Panc1 (cell line): ENCODE data around the gene USP15.

ENCODE experiments used
- POLR2AphosphoS5 ChIP-seq: IDR thresholded peaks from 2 replicates; pipeline ENCODE4 v1.6.1; 2012; ENCODE audit warnings: mild to moderate bottlenecking, low read depth, low read length, moderate library complexity
- SIN3A ChIP-seq: IDR thresholded peaks from 2 replicates; pipeline ENCODE4 v1.6.1; 2012; ENCODE audit warnings: low read depth, mild to moderate bottlenecking, low read length, moderate library complexity, borderline replicate concordance; ENCODE audit not compliant: insufficient read depth
- TCF7L2 ChIP-seq: IDR thresholded peaks from 2 replicates; pipeline ENCODE4 v1.6.1; 2011; ENCODE audit warnings: mild to moderate bottlenecking, low read depth, low read length, inconsistent platforms
- TF ChIP-seq, protein P1 (sequence below): fragments of 450-650 bp; IDR thresholded peaks from 2 replicates; pipeline ENCODE4 v1.5.1; 2017; ENCODE audit warnings: mild to moderate bottlenecking
- TF ChIP-seq, protein P2 (sequence below), 2 experiments: IDR thresholded peaks; 2 replicates each; pipeline ENCODE4 v1.6.1; 2011 to 2012; ENCODE audit warnings: low read depth in 2 of 2, control low read depth in 1 of 2, low read length in 1 of 2, mild to moderate bottlenecking in 1 of 2, moderate library complexity in 1 of 2; ENCODE audit not compliant: insufficient read depth in 1 of 2

DNA sequence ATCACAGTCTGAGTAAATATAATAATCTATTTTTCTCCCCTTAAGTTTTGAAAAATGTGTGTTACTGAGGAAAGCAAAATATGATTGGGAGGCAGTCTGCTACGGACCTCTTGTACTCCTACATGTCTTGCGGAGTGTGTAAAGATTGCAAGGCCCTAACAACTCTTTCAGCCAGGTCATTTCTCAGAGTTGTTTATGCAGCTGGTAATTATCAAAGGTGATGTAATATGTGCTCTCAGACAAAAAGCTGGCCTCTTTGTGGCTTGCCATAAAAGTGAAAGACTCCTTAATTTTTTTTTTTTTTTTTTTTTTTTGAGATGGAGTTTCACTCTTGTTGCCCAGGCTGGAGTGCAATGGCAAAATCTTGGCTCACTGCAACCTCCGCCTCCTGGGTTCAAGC, 165.9 kb downstream of the USP15 start:
- TF ChIP-seq, protein P1, sequence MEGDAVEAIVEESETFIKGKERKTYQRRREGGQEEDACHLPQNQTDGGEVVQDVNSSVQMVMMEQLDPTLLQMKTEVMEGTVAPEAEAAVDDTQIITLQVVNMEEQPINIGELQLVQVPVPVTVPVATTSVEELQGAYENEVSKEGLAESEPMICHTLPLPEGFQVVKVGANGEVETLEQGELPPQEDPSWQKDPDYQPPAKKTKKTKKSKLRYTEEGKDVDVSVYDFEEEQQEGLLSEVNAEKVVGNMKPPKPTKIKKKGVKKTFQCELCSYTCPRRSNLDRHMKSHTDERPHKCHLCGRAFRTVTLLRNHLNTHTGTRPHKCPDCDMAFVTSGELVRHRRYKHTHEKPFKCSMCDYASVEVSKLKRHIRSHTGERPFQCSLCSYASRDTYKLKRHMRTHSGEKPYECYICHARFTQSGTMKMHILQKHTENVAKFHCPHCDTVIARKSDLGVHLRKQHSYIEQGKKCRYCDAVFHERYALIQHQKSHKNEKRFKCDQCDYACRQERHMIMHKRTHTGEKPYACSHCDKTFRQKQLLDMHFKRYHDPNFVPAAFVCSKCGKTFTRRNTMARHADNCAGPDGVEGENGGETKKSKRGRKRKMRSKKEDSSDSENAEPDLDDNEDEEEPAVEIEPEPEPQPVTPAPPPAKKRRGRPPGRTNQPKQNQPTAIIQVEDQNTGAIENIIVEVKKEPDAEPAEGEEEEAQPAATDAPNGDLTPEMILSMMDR, result no peak
- no peak for TF ChIP-seq POLR2AphosphoS5
- TF ChIP-seq, protein P2, sequence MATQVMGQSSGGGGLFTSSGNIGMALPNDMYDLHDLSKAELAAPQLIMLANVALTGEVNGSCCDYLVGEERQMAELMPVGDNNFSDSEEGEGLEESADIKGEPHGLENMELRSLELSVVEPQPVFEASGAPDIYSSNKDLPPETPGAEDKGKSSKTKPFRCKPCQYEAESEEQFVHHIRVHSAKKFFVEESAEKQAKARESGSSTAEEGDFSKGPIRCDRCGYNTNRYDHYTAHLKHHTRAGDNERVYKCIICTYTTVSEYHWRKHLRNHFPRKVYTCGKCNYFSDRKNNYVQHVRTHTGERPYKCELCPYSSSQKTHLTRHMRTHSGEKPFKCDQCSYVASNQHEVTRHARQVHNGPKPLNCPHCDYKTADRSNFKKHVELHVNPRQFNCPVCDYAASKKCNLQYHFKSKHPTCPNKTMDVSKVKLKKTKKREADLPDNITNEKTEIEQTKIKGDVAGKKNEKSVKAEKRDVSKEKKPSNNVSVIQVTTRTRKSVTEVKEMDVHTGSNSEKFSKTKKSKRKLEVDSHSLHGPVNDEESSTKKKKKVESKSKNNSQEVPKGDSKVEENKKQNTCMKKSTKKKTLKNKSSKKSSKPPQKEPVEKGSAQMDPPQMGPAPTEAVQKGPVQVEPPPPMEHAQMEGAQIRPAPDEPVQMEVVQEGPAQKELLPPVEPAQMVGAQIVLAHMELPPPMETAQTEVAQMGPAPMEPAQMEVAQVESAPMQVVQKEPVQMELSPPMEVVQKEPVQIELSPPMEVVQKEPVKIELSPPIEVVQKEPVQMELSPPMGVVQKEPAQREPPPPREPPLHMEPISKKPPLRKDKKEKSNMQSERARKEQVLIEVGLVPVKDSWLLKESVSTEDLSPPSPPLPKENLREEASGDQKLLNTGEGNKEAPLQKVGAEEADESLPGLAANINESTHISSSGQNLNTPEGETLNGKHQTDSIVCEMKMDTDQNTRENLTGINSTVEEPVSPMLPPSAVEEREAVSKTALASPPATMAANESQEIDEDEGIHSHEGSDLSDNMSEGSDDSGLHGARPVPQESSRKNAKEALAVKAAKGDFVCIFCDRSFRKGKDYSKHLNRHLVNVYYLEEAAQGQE (IDR thresholded peaks at IDR 0.05; ENCODE audit: insufficient read depth in 1 of 2, low read depth in 2 of 2, low read length in 1 of 2), result no peak
- TF ChIP-seq SIN3A, result no peak
- no peak for TF ChIP-seq TCF7L2
